LoVo (cell line): ENCODE measurements around the gene ZSCAN26.
A peak's percentile ranks its signal among the peaks of the same experiment; 100 is the strongest.

Experiments
- DNase-seq: peaks from one replicate; pipeline ENCODE4 v3.0.0-alpha.2; 2016; ENCODE audit warnings: low spot score

The ZSCAN26 gene

GRCh38 chr6:28266962-28267694 lies at the start of gene ZSCAN26:
TSS of gene ZSCAN26 (plus strand) at chr6:28267143. CDS start at chr6:28271920, 4,777 bp downstream.
- DNase-seq, result peak; percentile 77

GRCh38 chr6:28217890-28218289 lies 49.1 kb upstream of the ZSCAN26 start:
- no peak for DNase-seq

- peak; percentile 73 for DNase-seq
These were observed 48.4 kb upstream of the ZSCAN26 start for GRCh38 chr6:28218312-28219248.

- DNase-seq, result no peak
These were observed 46.4 kb upstream of the ZSCAN26 start for GRCh38 chr6:28220257-28221133.

GRCh38 chr6:28224131-28225055 lies 42.5 kb upstream of the ZSCAN26 start:
- no peak for DNase-seq

- DNase-seq, result peak; percentile 91
These were observed 41.7 kb upstream of the ZSCAN26 start, which contains the start of gene ZSCAN9 for GRCh38 chr6:28225056-28225834. TSS of gene ZSCAN9 (plus strand) at chr6:28225275. CDS start at chr6:28227085, 1,810 bp downstream.

GRCh38 chr6:28226460-28226859 lies 40.5 kb upstream of the ZSCAN26 start:
- no peak for DNase-seq

GRCh38 chr6:28232785-28233184 lies 34.2 kb upstream of the ZSCAN26 start:
- DNase-seq, result no peak

GRCh38 chr6:28235912-28236452 lies 31.0 kb upstream of the ZSCAN26 start:
- DNase-seq, result no peak

GRCh38 chr6:28239636-28240035 lies 27.3 kb upstream of the ZSCAN26 start:
- no peak for DNase-seq

- DNase-seq, result no peak
These were observed 26.5 kb upstream of the ZSCAN26 start for GRCh38 chr6:28240471-28240870.

GRCh38 chr6:28243946-28244345 lies 23.0 kb upstream of the ZSCAN26 start:
- DNase-seq, result no peak

- DNase-seq, result no peak
These were observed 21.6 kb upstream of the ZSCAN26 start for GRCh38 chr6:28245206-28245941.

- no peak for DNase-seq
These were observed 18.0 kb upstream of the ZSCAN26 start for GRCh38 chr6:28248916-28249315.

GRCh38 chr6:28250747-28251146 lies 16.2 kb upstream of the ZSCAN26 start:
- DNase-seq, result no peak

GRCh38 chr6:28251661-28252008 lies 15.3 kb upstream of the ZSCAN26 start:
- DNase-seq, result no peak

GRCh38 chr6:28252009-28252975 lies 14.7 kb upstream of the ZSCAN26 start, which contains the start of gene ZKSCAN4:
TSS of gene ZKSCAN4 (minus strand) at chr6:28252269. CDS start at chr6:28251980, 289 bp downstream.
- peak; percentile 79 for DNase-seq

- no peak for DNase-seq
These were observed 12.8 kb upstream of the ZSCAN26 start for GRCh38 chr6:28254121-28254519.
